Neural cell (in vitro differentiated cells): Measurements from ENCODE around the gene IGSF23.

Experiments
- EZH2 ChIP-seq: fragments of 200-600, 300-800 bp; shearing (Covaris generic), sonication (generic); IDR thresholded peaks from 2 replicates; pipeline ENCODE4 v1.6.1; 2014; ENCODE audit warnings: antibody characterized with exemption, low read length, borderline replicate concordance, mild to moderate bottlenecking; ENCODE audit not compliant: insufficient read depth, poor library complexity, severe bottlenecking
- POLR2AphosphoS5 ChIP-seq: IDR thresholded peaks from 2 replicates; pipeline ENCODE4 v1.6.1; 2012
- SMC3 ChIP-seq: fragments of 450-650 bp; conservative IDR thresholded peaks from 2 replicates; pipeline ENCODE4 v1.6.1; 2014; ENCODE audit warnings: antibody characterized with exemption, mild to moderate bottlenecking, moderate library complexity; ENCODE audit not compliant: poor library complexity
- TF ChIP-seq, protein P1 (sequence below): fragments of 450-650 bp; IDR thresholded peaks from 2 replicates; pipeline ENCODE4 v1.5.1; 2014; ENCODE audit warnings: antibody characterized with exemption, mild to moderate bottlenecking, moderate library complexity; ENCODE audit not compliant: poor library complexity, severe bottlenecking
- TF ChIP-seq, protein P2 (sequence below): IDR thresholded peaks from 2 replicates; pipeline ENCODE4 v1.6.1; 2012; ENCODE audit warnings: borderline replicate concordance

DNA sequence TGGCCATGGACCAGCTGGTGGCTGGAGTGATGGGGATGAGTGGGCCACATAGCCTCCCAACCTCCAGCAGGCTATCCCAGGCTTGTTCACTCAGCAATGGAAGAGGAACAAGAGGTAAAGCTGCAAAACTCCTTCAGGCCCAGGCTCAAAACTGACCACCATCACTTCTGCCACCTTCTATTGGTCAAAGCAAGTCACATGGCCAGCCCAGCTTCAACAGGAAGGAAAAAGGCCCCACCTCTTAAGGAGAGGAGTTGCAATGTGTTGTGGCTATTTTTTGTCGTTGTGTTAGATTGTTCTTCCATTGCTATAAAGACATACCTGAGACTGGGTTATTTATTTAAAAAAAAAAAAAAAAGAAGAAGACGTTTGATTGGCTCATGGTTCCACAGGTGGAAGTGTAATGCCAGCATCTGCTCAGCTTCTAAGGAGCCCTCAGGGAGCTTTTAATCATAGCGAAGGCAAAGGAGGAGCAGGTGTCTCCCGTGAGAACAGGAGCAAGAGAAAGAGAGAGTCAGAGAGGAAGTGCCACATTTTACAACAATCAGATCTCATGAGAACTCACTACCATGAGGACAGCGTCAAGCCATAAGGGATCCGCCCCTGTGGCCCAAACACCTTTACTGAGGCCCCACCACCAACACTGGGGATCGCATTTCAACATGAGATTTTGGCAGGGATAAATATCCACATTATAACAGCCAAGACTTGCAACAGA, 5.4 kb downstream of the IGSF23 start:
- TF ChIP-seq, protein P1, sequence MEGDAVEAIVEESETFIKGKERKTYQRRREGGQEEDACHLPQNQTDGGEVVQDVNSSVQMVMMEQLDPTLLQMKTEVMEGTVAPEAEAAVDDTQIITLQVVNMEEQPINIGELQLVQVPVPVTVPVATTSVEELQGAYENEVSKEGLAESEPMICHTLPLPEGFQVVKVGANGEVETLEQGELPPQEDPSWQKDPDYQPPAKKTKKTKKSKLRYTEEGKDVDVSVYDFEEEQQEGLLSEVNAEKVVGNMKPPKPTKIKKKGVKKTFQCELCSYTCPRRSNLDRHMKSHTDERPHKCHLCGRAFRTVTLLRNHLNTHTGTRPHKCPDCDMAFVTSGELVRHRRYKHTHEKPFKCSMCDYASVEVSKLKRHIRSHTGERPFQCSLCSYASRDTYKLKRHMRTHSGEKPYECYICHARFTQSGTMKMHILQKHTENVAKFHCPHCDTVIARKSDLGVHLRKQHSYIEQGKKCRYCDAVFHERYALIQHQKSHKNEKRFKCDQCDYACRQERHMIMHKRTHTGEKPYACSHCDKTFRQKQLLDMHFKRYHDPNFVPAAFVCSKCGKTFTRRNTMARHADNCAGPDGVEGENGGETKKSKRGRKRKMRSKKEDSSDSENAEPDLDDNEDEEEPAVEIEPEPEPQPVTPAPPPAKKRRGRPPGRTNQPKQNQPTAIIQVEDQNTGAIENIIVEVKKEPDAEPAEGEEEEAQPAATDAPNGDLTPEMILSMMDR: no peak
- TF ChIP-seq, protein P2, sequence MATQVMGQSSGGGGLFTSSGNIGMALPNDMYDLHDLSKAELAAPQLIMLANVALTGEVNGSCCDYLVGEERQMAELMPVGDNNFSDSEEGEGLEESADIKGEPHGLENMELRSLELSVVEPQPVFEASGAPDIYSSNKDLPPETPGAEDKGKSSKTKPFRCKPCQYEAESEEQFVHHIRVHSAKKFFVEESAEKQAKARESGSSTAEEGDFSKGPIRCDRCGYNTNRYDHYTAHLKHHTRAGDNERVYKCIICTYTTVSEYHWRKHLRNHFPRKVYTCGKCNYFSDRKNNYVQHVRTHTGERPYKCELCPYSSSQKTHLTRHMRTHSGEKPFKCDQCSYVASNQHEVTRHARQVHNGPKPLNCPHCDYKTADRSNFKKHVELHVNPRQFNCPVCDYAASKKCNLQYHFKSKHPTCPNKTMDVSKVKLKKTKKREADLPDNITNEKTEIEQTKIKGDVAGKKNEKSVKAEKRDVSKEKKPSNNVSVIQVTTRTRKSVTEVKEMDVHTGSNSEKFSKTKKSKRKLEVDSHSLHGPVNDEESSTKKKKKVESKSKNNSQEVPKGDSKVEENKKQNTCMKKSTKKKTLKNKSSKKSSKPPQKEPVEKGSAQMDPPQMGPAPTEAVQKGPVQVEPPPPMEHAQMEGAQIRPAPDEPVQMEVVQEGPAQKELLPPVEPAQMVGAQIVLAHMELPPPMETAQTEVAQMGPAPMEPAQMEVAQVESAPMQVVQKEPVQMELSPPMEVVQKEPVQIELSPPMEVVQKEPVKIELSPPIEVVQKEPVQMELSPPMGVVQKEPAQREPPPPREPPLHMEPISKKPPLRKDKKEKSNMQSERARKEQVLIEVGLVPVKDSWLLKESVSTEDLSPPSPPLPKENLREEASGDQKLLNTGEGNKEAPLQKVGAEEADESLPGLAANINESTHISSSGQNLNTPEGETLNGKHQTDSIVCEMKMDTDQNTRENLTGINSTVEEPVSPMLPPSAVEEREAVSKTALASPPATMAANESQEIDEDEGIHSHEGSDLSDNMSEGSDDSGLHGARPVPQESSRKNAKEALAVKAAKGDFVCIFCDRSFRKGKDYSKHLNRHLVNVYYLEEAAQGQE: no peak
- no peak for TF ChIP-seq EZH2
- TF ChIP-seq POLR2AphosphoS5: no peak
- no peak for TF ChIP-seq SMC3
